Gastrocnemius medialis (tissue), 4 donors: ENCODE data around the gene LGI1. TPM values are rescaled to one million over a fixed set of nuclear protein-coding genes. Genes with fewer than 3 reads are reported as not detected.

Source experiments
- ATAC-seq, 2 donors: fragments of 150-250 bp; one replicate each; pipeline ENCODE4 v1.9.1; 2016
- DNase-seq, 2 donors: peaks; one replicate each; pipeline ENCODE4 v3.0.0-alpha.2; 2019
- H3K27ac ChIP-seq, 4 donors: fragments of 200-600 bp; sonication (generic); 1 replicate in 1 of 4; 2 replicates in 3 of 4; pipeline ENCODE4 v1.5.1; 2016 to 2018; ENCODE audit warnings: mild to moderate bottlenecking in 2 of 4, moderate library complexity in 1 of 4
- H3K27me3 ChIP-seq, 3 donors: fragments of 200-600 bp; sonication (generic) in 2 of 3; 1 replicate in 1 of 3; 2 replicates in 2 of 3; pipeline versions ENCODE4 v1.5.1 to v1.6.0; 2016 to 2019; ENCODE audit warnings: mild to moderate bottlenecking in 1 of 3, moderate library complexity in 1 of 3
- H3K36me3 ChIP-seq, 2 donors: fragments of 200-600 bp; sonication (generic) in 1 of 2; one replicate each; pipeline ENCODE4 v1.5.1; 2017 to 2018
- H3K4me1 ChIP-seq, 2 donors: fragments of 200-600 bp; sonication (generic) in 1 of 2; one replicate each; pipeline ENCODE4 v1.5.1; 2016 to 2017; ENCODE audit warnings: mild to moderate bottlenecking in 2 of 2
- H3K4me3 ChIP-seq, 4 donors: fragments of 200-600 bp; sonication (generic) in 3 of 4; 1 replicate in 1 of 4; 2 replicates in 3 of 4; pipeline ENCODE4 v1.5.1; 2016 to 2019; ENCODE audit warnings: mild to moderate bottlenecking in 2 of 4
- H3K9me3 ChIP-seq, 3 donors: fragments of 200-600 bp; sonication (generic) in 2 of 3; 1 replicate in 1 of 3; 2 replicates in 2 of 3; pipeline ENCODE4 v1.5.1; 2016 to 2019
- CTCF ChIP-seq, 5 experiments: fragments of 450-650 bp in 3 of 5; fragments of 200-600 bp in 2 of 5; sonication (generic) in 2 of 5; IDR thresholded peaks in 4 of 5; conservative IDR thresholded peaks in 1 of 5; 1 replicate in 4 of 5; 2 replicates in 1 of 5; pipeline ENCODE4 v1.5.1; 2016 to 2019; ENCODE audit warnings: antibody characterized with exemption in 5 of 5, mild to moderate bottlenecking in 3 of 5, moderate library complexity in 3 of 5
- POLR2A ChIP-seq, 2 donors: fragments of 450-650 bp; IDR thresholded peaks; one replicate each; pipeline ENCODE4 v1.6.1; 2017; ENCODE audit warnings: antibody characterized with exemption in 2 of 2, mild to moderate bottlenecking in 2 of 2, moderate library complexity in 2 of 2
- in situ Hi-C, 4 donors: fragments of 200-750 bp; cut with MboI; loops; one replicate each; pipeline versions ENCODE4 v1.15.0 to v1.8.0; 2017; ENCODE audit warnings: low sequenced_read_pairs in 4 of 4
- intact Hi-C: fragments of 100-400 bp; cut with DNase I; formaldehyde crosslinking; loops from one replicate; pipeline ENCODE4 v1.15.1; 2023; ENCODE audit warnings: low total_unique reads
- total RNA-seq, 4 donors: library from RNA; depleted of rRNA; stranded (reverse); fragments of >200 nt; gene quantifications; one replicate each; pipeline versions ENCODE4 v1.1.0 to v1.2.3, GENCODE V29; 2016

LGI1 gene
- total RNA-seq, 4 donors from 2014 or later: 0.33 to 12.6 TPM; not detected in 2

- Histone ChIP-seq H3K27ac (peak overlapping the region; percentile 46 to 76 (median 64)), H3K27me3 (no peaks in the 10 kb centered on the region), H3K36me3 (no peaks in the 10 kb centered on the region), H3K9me3 (no peaks in the 10 kb centered on the region), H3K4me1 (peaks cover 0 to 20% of the 10 kb centered on the region in 2 donors), H3K4me3 (peak overlapping the region in 3 of 4 donors; percentile 12 to 37 (median 36))
- ATAC-seq: no peak
- TF ChIP-seq CTCF (IDR thresholded peaks at IDR 0.05 in 4 of 5, conservative IDR thresholded peaks at IDR 0.05 in 1 of 5) (no peak), POLR2A (IDR thresholded peaks at IDR 0.05) (no peak)
- in situ Hi-C loops: no loop called here
- intact Hi-C loops: loop anchor here (5.0 kb wide), 1 partner anchor 53 kb away; no protein-coding TSS in a partner anchor
- DNase-seq: no peak
Observed at GRCh38 chr10:93758891-93759410, 1.2 kb downstream of the LGI1 start.

- intact Hi-C loops (loop anchor here (2.0 kb wide), 1 partner anchor 58 kb away; the partner anchor contains the start of gene FRA10AC1), in situ Hi-C loops (no loop called here)
- TF ChIP-seq CTCF (IDR thresholded peaks at IDR 0.05 in 4 of 5, conservative IDR thresholded peaks at IDR 0.05 in 1 of 5) (no peak), POLR2A (IDR thresholded peaks at IDR 0.05) (peak in 1 of 2 donors; percentile 19)
- H3K27me3 ChIP-seq: no peaks in the 10 kb centered on the region
- H3K4me3 ChIP-seq: peak overlapping the region in 1 of 4 donors; percentile 21
- DNase-seq (peak; percentile 37 to 38), ATAC-seq (peak; percentile 80 to 82)
- H3K36me3 ChIP-seq: no peaks in the 10 kb centered on the region
- peak overlapping the region; percentile 46 to 76 (median 64) for H3K27ac ChIP-seq
- no peaks in the 10 kb centered on the region for H3K9me3 ChIP-seq
- H3K4me1 ChIP-seq: peaks cover 0 to 20% of the 10 kb centered on the region in 2 donors
Observed at GRCh38 chr10:93760490-93760889, 2.8 kb downstream of the LGI1 start.

DNA sequence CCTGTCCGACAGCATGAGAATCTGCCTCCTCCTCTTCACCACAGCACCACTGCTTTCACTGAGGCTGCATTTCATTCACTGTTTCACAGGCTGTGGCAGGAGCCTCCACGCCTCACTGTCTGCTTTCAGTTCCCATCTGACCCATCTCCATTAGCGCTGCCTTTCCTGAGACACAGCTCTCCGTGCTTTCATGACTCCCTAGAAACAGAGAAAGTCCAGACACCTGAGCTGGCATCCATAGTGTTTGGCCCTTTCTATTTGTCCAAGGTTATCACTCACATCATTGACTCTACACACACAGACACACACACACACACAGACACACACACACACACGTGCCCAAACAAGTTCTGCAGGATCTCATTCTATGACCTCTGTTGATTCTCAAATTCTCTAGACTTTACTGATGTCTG, 5.2 kb downstream of the LGI1 start:
- H3K4me1 ChIP-seq: peaks cover 0 to 17% of the 10 kb centered on the region in 2 donors
- no peak for ATAC-seq
- intact Hi-C loops (no loop called here), in situ Hi-C loops (no loop called here)
- no peaks in the 10 kb centered on the region for H3K27me3 ChIP-seq
- H3K9me3 ChIP-seq: no peaks in the 10 kb centered on the region
- no peaks in the 10 kb centered on the region for H3K36me3 ChIP-seq
- no peak overlapping the region for H3K27ac ChIP-seq
- no peak overlapping the region for H3K4me3 ChIP-seq
- DNase-seq: no peak
- no peak for TF ChIP-seq CTCF (IDR thresholded peaks at IDR 0.05 in 4 of 5, conservative IDR thresholded peaks at IDR 0.05 in 1 of 5)

GRCh38 chr10:93766918-93767317, 9.2 kb downstream of the LGI1 start:
- Histone ChIP-seq H3K27me3 (no peaks in the 10 kb centered on the region), H3K4me3 (no peak overlapping the region), H3K9me3 (no peaks in the 10 kb centered on the region), H3K36me3 (no peaks in the 10 kb centered on the region), H3K27ac (no peak overlapping the region), H3K4me1 (no peaks in the 10 kb centered on the region)
- no peak for TF ChIP-seq POLR2A (IDR thresholded peaks at IDR 0.05)
- no peak for TF ChIP-seq CTCF (IDR thresholded peaks at IDR 0.05 in 4 of 5, conservative IDR thresholded peaks at IDR 0.05 in 1 of 5)
- intact Hi-C loops (no loop called here), in situ Hi-C loops (no loop called here)
- ATAC-seq (no peak), DNase-seq (no peak)
